HAP-1 (cell line): ENCODE data around the gene THEM4.

Experiments used
- DNase-seq, 2 experiments: peaks; one replicate each; pipeline ENCODE4 v3.0.0-alpha.2; 2016 to 2020; ENCODE audit warnings: low spot score in 2 of 2
- H3K27me3 ChIP-seq: fragments of 250-450 bp; sonication (Bioruptor Pico); 2 replicates; pipeline ENCODE4 v1.5.1; 2020; ENCODE audit warnings: low read depth, mild to moderate bottlenecking, moderate library complexity
- H3K36me3 ChIP-seq: fragments of 250-450 bp; sonication (Bioruptor Pico); replicated peaks from 2 replicates; pipeline ENCODE4 v1.5.1; 2020; ENCODE audit warnings: mild to moderate bottlenecking
- H3K4me1 ChIP-seq: fragments of 250-450 bp; sonication (Bioruptor Pico); 2 replicates; pipeline ENCODE4 v1.5.1; 2020; ENCODE audit warnings: mild to moderate bottlenecking
- H3K4me3 ChIP-seq: fragments of 250-450 bp; sonication (Bioruptor Pico); 2 replicates; pipeline ENCODE4 v1.5.1; 2020; ENCODE audit warnings: mild to moderate bottlenecking, moderate library complexity
- H3K9me3 ChIP-seq: fragments of 250-450 bp; sonication (Bioruptor Pico); 2 replicates; pipeline ENCODE4 v1.5.1; 2020; ENCODE audit warnings: mild to moderate bottlenecking, moderate library complexity
- in situ Hi-C: fragments of 300-500 bp; cut with MboI; formaldehyde crosslinking; loops from 3 replicates; pipeline ENCODE4 v1.14.3; 2020; ENCODE audit warnings: low sequenced_read_pairs, inconsistent platforms, mixed read lengths

The THEM4 gene

GRCh38 chr1:151828921-151829320 is 80.4 kb downstream of the THEM4 start:
- in situ Hi-C loops = no loop called here
- DNase-seq = peak; percentile 60 to 75
- no peaks in the 10 kb centered on the region for H3K9me3 ChIP-seq
- no peaks in the 10 kb centered on the region for H3K27me3 ChIP-seq
- H3K4me1 ChIP-seq = no peaks in the 10 kb centered on the region
- no peak overlapping the region for H3K4me3 ChIP-seq
- H3K36me3 ChIP-seq = no peaks in the 10 kb centered on the region

- H3K27me3 ChIP-seq = no peaks in the 10 kb centered on the region
- no peaks in the 10 kb centered on the region for H3K9me3 ChIP-seq
- H3K4me3 ChIP-seq = no peak overlapping the region
- in situ Hi-C loops = no loop called here
- no peak for DNase-seq
- H3K4me1 ChIP-seq = no peaks in the 10 kb centered on the region
- no peaks in the 10 kb centered on the region for H3K36me3 ChIP-seq
These were observed 81.5 kb downstream of the THEM4 start for GRCh38 chr1:151827853-151828252.

GRCh38 chr1:151825751-151826660 is 83.3 kb downstream of the THEM4 start:
- Histone ChIP-seq H3K9me3 (no peaks in the 10 kb centered on the region), H3K36me3 (no peaks in the 10 kb centered on the region), H3K4me1 (no peaks in the 10 kb centered on the region), H3K27me3 (no peaks in the 10 kb centered on the region), H3K4me3 (no peak overlapping the region)
- in situ Hi-C loops = no loop called here
- DNase-seq = no peak

GRCh38 chr1:151825204-151825603 is 84.1 kb downstream of the THEM4 start:
- H3K4me1 ChIP-seq = no peaks in the 10 kb centered on the region
- H3K36me3 ChIP-seq = no peaks in the 10 kb centered on the region
- no peak for DNase-seq
- no peaks in the 10 kb centered on the region for H3K27me3 ChIP-seq
- H3K9me3 ChIP-seq = no peaks in the 10 kb centered on the region
- H3K4me3 ChIP-seq = no peak overlapping the region
- in situ Hi-C loops = no loop called here
